OCI-LY7 (cell line): Measurements from ENCODE around the gene PLIN1.

ENCODE experiments used
- CTCF ChIP-seq: fragments of 200-600 bp; sonication (generic); conservative IDR thresholded peaks from 2 replicates; pipeline ENCODE4 v1.5.1; 2014; ENCODE audit warnings: mild to moderate bottlenecking, antibody characterized with exemption, low read length, moderate library complexity, mixed read lengths
- EZH2phosphoT487 ChIP-seq: fragments of 200-600 bp; sonication (generic); IDR thresholded peaks from 2 replicates; pipeline ENCODE4 v1.6.1; 2018; ENCODE audit warnings: low read depth, borderline replicate concordance, mild to moderate bottlenecking, mixed run types, antibody characterized with exemption, low read length, moderate library complexity, mixed read lengths

- TF ChIP-seq CTCF: no peak
- TF ChIP-seq EZH2phosphoT487: no peak
These were observed 13.9 kb upstream of the PLIN1 start for GRCh38 chr15:89693091-89693490.
